GM12878 (cell line): ENCODE results near the gene DDC. TPM values are rescaled to one million over a fixed set of nuclear protein-coding genes. Genes with fewer than 3 reads are reported as not detected.

Experiments
- NBN ChIP-seq: fragments of 450-650 bp; IDR thresholded peaks from 2 replicates; pipeline ENCODE4 v1.6.1; 2016
- TCF12 ChIP-seq: IDR thresholded peaks from 2 replicates; pipeline ENCODE4 v1.6.1; 2011; ENCODE audit warnings: low read depth, mild to moderate bottlenecking, low read length
- WRNIP1 ChIP-seq: IDR thresholded peaks from 2 replicates; pipeline ENCODE4 v1.6.1; 2011; ENCODE audit warnings: low read depth, low read length, improper control_type of control experiment, borderline replicate concordance
- ZNF384 ChIP-seq: IDR thresholded peaks from 2 replicates; pipeline ENCODE4 v1.6.1; 2012; ENCODE audit warnings: low read depth, mild to moderate bottlenecking, low read length, improper control_type of control experiment, borderline replicate concordance
- polyA plus RNA-seq, 11 experiments: library from polyadenylated mRNA; depleted of rRNA in 4 of 11; unstranded in 6 of 11; stranded (reverse) in 5 of 11; fragments of >200 nt; fragmentation: Nextera tagmentation in 4 of 11; fragmentation: Illumina TruSeq in 1 of 11; extraction: Ambion mirVana in 4 of 11; extraction: Trizol in 1 of 11; gene quantifications; 1 replicate in 1 of 11; 2 replicates in 10 of 11; pipeline versions ENCODE4 v1.2.1 to v1.2.3, GENCODE V29; 2011 to 2016; ENCODE audit warnings: inconsistent platforms in 2 of 11, missing spikeins in 2 of 11, low read depth in 1 of 11
- total RNA-seq, 4 experiments: library from RNA; depleted of rRNA in 3 of 4; stranded (reverse); fragments of >200 nt in 3 of 4; fragmentation: Illumina TruSeq in 1 of 4; extraction: Trizol in 1 of 4; gene quantifications; 2 replicates each; pipeline versions ENCODE4 v1.2.1 to v1.2.3, GENCODE V29; 2013 to 2021
- TF ChIP-seq, protein P1 (sequence below): fragments of 450-650 bp; IDR thresholded peaks from 2 replicates; pipeline ENCODE4 v1.6.1; 2017; ENCODE audit warnings: mild to moderate bottlenecking, moderate library complexity
- TF ChIP-seq, protein P2 (sequence below): fragments of 450-650 bp; IDR thresholded peaks from 2 replicates; pipeline ENCODE4 v1.6.1; 2017; ENCODE audit warnings: antibody characterized with exemption, mild to moderate bottlenecking, moderate library complexity
- TF ChIP-seq, protein P3 (sequence below): IDR thresholded peaks from 2 replicates; pipeline ENCODE4 v1.6.1; 2012; ENCODE audit warnings: mild to moderate bottlenecking, low read depth, low read length

Gene DDC
- total and polyA plus RNA-seq, 10 of the 15 experiments (the other 5 are each of a cell fraction or from before 2014, with no cell fraction given), result not detected

DNA sequence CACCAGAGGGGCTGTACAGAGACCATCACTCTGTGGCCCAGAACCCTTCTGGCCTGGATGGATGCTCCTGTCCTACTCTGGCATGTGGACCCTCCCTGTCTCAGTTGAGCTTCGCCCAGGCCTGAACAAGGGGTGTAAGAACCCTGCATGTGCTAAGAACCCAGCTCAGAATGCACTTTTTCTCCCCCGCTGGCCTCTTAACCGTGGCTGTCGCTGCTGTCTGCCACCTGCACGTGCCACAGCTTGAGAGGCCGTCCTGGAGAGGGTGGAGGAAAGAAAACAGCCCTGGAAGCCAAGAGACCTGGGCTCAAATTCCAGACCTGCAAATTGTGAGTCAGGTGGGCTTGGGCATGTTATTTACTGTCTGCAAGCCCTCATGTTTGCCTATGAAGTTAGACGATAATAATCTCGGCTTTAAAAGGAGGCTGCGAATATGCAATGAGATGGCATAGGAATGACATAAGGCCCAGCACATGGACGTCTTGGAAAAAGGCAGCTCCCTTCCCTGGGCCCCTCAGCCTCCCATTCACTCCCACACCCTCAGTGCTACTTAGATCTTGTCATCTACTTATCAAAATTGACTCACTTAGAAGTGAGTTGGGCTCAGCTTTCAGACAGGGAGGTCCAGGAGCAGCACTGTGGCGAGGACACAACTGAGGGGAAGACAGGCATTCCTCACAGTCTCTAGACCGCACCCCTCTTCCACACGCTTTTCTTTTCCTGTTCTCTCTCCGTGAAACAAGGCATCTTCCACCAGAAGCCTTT is 146.5 kb downstream of the DDC start (continued):
- TF ChIP-seq, protein P1, sequence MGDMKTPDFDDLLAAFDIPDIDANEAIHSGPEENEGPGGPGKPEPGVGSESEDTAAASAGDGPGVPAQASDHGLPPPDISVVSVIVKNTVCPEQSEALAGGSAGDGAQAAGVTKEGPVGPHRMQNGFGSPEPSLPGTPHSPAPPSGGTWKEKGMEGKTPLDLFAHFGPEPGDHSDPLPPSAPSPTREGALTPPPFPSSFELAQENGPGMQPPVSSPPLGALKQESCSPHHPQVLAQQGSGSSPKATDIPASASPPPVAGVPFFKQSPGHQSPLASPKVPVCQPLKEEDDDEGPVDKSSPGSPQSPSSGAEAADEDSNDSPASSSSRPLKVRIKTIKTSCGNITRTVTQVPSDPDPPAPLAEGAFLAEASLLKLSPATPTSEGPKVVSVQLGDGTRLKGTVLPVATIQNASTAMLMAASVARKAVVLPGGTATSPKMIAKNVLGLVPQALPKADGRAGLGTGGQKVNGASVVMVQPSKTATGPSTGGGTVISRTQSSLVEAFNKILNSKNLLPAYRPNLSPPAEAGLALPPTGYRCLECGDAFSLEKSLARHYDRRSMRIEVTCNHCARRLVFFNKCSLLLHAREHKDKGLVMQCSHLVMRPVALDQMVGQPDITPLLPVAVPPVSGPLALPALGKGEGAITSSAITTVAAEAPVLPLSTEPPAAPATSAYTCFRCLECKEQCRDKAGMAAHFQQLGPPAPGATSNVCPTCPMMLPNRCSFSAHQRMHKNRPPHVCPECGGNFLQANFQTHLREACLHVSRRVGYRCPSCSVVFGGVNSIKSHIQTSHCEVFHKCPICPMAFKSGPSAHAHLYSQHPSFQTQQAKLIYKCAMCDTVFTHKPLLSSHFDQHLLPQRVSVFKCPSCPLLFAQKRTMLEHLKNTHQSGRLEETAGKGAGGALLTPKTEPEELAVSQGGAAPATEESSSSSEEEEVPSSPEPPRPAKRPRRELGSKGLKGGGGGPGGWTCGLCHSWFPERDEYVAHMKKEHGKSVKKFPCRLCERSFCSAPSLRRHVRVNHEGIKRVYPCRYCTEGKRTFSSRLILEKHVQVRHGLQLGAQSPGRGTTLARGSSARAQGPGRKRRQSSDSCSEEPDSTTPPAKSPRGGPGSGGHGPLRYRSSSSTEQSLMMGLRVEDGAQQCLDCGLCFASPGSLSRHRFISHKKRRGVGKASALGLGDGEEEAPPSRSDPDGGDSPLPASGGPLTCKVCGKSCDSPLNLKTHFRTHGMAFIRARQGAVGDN, result no peak
- TF ChIP-seq WRNIP1, result no peak
- no peak for TF ChIP-seq ZNF384
- no peak for TF ChIP-seq NBN
- TF ChIP-seq, protein P2, sequence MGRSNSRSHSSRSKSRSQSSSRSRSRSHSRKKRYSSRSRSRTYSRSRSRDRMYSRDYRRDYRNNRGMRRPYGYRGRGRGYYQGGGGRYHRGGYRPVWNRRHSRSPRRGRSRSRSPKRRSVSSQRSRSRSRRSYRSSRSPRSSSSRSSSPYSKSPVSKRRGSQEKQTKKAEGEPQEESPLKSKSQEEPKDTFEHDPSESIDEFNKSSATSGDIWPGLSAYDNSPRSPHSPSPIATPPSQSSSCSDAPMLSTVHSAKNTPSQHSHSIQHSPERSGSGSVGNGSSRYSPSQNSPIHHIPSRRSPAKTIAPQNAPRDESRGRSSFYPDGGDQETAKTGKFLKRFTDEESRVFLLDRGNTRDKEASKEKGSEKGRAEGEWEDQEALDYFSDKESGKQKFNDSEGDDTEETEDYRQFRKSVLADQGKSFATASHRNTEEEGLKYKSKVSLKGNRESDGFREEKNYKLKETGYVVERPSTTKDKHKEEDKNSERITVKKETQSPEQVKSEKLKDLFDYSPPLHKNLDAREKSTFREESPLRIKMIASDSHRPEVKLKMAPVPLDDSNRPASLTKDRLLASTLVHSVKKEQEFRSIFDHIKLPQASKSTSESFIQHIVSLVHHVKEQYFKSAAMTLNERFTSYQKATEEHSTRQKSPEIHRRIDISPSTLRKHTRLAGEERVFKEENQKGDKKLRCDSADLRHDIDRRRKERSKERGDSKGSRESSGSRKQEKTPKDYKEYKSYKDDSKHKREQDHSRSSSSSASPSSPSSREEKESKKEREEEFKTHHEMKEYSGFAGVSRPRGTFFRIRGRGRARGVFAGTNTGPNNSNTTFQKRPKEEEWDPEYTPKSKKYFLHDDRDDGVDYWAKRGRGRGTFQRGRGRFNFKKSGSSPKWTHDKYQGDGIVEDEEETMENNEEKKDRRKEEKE, result no peak
- TF ChIP-seq, protein P3, sequence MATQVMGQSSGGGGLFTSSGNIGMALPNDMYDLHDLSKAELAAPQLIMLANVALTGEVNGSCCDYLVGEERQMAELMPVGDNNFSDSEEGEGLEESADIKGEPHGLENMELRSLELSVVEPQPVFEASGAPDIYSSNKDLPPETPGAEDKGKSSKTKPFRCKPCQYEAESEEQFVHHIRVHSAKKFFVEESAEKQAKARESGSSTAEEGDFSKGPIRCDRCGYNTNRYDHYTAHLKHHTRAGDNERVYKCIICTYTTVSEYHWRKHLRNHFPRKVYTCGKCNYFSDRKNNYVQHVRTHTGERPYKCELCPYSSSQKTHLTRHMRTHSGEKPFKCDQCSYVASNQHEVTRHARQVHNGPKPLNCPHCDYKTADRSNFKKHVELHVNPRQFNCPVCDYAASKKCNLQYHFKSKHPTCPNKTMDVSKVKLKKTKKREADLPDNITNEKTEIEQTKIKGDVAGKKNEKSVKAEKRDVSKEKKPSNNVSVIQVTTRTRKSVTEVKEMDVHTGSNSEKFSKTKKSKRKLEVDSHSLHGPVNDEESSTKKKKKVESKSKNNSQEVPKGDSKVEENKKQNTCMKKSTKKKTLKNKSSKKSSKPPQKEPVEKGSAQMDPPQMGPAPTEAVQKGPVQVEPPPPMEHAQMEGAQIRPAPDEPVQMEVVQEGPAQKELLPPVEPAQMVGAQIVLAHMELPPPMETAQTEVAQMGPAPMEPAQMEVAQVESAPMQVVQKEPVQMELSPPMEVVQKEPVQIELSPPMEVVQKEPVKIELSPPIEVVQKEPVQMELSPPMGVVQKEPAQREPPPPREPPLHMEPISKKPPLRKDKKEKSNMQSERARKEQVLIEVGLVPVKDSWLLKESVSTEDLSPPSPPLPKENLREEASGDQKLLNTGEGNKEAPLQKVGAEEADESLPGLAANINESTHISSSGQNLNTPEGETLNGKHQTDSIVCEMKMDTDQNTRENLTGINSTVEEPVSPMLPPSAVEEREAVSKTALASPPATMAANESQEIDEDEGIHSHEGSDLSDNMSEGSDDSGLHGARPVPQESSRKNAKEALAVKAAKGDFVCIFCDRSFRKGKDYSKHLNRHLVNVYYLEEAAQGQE, result no peak
- TF ChIP-seq TCF12, result no peak
- TF ChIP-seq, all 136 proteins: peak for 0
